Measurements from ENCODE around the gene SH3RF3.
"Not testable (repeated sequence)": the region's sequence is repeated elsewhere in the genome, so short reads cannot be mapped to it uniquely, and the experiment has no call there.

The SH3RF3 gene

GRCh38 chr2:109091526-109091925, 37.5 kb upstream of the SH3RF3 start:
- H3K4me2 ChIP-seq (ENCODE audit: low read length) = no peak overlapping the region
- no peak overlapping the region for H3K9ac ChIP-seq (ENCODE audit: low read depth, low read length)
- H3K27me3 ChIP-seq (ENCODE audit: control insufficient read depth, insufficient read depth, low read length) = peaks cover 27% of the 10 kb centered on the region
- no peak overlapping the region for H3K4me3 ChIP-seq (ENCODE audit: low read length)
- peaks cover 9% of the 10 kb centered on the region for H3K4me1 ChIP-seq (ENCODE audit: control insufficient read depth, insufficient read depth, low read length)
- no peaks in the 10 kb centered on the region for H3K36me3 ChIP-seq (ENCODE audit: insufficient read depth, low read length)
- peaks cover 4% of the 10 kb centered on the region for H3K9me3 ChIP-seq (replicated peaks; ENCODE audit: low read length)

- Histone ChIP-seq H3K9me3 (replicated peaks; ENCODE audit: low read length) (peaks cover 4% of the 10 kb centered on the region), H3K9ac (ENCODE audit: low read depth, low read length) (no peak overlapping the region), H3K36me3 (ENCODE audit: insufficient read depth, low read length) (no peaks in the 10 kb centered on the region), H3K4me2 (ENCODE audit: low read length) (no peak overlapping the region), H3K4me3 (ENCODE audit: low read length) (no peak overlapping the region), H3K27me3 (ENCODE audit: control insufficient read depth, insufficient read depth, low read length) (peaks cover 46% of the 10 kb centered on the region), H3K4me1 (ENCODE audit: control insufficient read depth, insufficient read depth, low read length) (peaks cover 9% of the 10 kb centered on the region)
Measured at GRCh38 chr2:109094144-109094543, 34.9 kb upstream of the SH3RF3 start.

GRCh38 chr2:109098251-109098920, 30.6 kb upstream of the SH3RF3 start:
- Histone ChIP-seq H3K9ac (ENCODE audit: low read depth, low read length) (no peak overlapping the region), H3K27me3 (ENCODE audit: control insufficient read depth, insufficient read depth, low read length) (peaks cover 65% of the 10 kb centered on the region), H3K4me3 (ENCODE audit: low read length) (no peak overlapping the region), H3K4me1 (ENCODE audit: control insufficient read depth, insufficient read depth, low read length) (no peaks in the 10 kb centered on the region), H3K4me2 (ENCODE audit: low read length) (no peak overlapping the region), H3K9me3 (replicated peaks; ENCODE audit: low read length) (peaks cover 4% of the 10 kb centered on the region), H3K36me3 (ENCODE audit: insufficient read depth, low read length) (no peaks in the 10 kb centered on the region)

- Histone ChIP-seq H3K9me3 (replicated peaks; ENCODE audit: low read length) (peaks cover 4% of the 10 kb centered on the region), H3K4me3 (ENCODE audit: low read length) (no peak overlapping the region), H3K4me2 (ENCODE audit: low read length) (no peak overlapping the region), H3K4me1 (ENCODE audit: control insufficient read depth, insufficient read depth, low read length) (no peaks in the 10 kb centered on the region), H3K27me3 (ENCODE audit: control insufficient read depth, insufficient read depth, low read length) (peaks cover 66% of the 10 kb centered on the region), H3K36me3 (ENCODE audit: insufficient read depth, low read length) (no peaks in the 10 kb centered on the region), H3K9ac (ENCODE audit: low read depth, low read length) (no peak overlapping the region)
Measured at GRCh38 chr2:109098921-109099273, 30.1 kb upstream of the SH3RF3 start.

- peaks cover 57% of the 10 kb centered on the region for H3K27me3 ChIP-seq (ENCODE audit: control insufficient read depth, insufficient read depth, low read length)
- H3K9me3 ChIP-seq (replicated peaks; ENCODE audit: low read length) = no peaks in the 10 kb centered on the region
- no peak overlapping the region for H3K4me2 ChIP-seq (ENCODE audit: low read length)
- H3K36me3 ChIP-seq (ENCODE audit: insufficient read depth, low read length) = no peaks in the 10 kb centered on the region
- no peak overlapping the region for H3K4me3 ChIP-seq (ENCODE audit: low read length)
- no peak overlapping the region for H3K9ac ChIP-seq (ENCODE audit: low read depth, low read length)
- no peaks in the 10 kb centered on the region for H3K4me1 ChIP-seq (ENCODE audit: control insufficient read depth, insufficient read depth, low read length)
Measured at GRCh38 chr2:109102588-109103233, 26.3 kb upstream of the SH3RF3 start.

- peaks cover 52% of the 10 kb centered on the region for H3K27me3 ChIP-seq (ENCODE audit: control insufficient read depth, insufficient read depth, low read length)
Measured at GRCh38 chr2:109105113-109105512, 23.9 kb upstream of the SH3RF3 start.

GRCh38 chr2:109108740-109109139, 20.3 kb upstream of the SH3RF3 start:
- no peak overlapping the region for H3K9ac ChIP-seq (ENCODE audit: low read depth, low read length)
- no peaks in the 10 kb centered on the region for H3K36me3 ChIP-seq (ENCODE audit: insufficient read depth, low read length)

More at GRCh38 chr2:109105113-109105512, 23.9 kb upstream of the SH3RF3 start:
- Histone ChIP-seq H3K4me3 (ENCODE audit: low read length) (no peak overlapping the region), H3K9me3 (replicated peaks; ENCODE audit: low read length) (no peaks in the 10 kb centered on the region), H3K36me3 (ENCODE audit: insufficient read depth, low read length) (no peaks in the 10 kb centered on the region), H3K4me1 (ENCODE audit: control insufficient read depth, insufficient read depth, low read length) (no peaks in the 10 kb centered on the region), H3K4me2 (ENCODE audit: low read length) (no peak overlapping the region), H3K9ac (ENCODE audit: low read depth, low read length) (no peak overlapping the region)

GRCh38 chr2:109109342-109109741, 19.7 kb upstream of the SH3RF3 start:
- no peaks in the 10 kb centered on the region for H3K4me1 ChIP-seq (ENCODE audit: control insufficient read depth, insufficient read depth, low read length)
- H3K4me3 ChIP-seq (ENCODE audit: low read length) = no peak overlapping the region
- H3K9me3 ChIP-seq (replicated peaks; ENCODE audit: low read length) = no peaks in the 10 kb centered on the region
- no peak overlapping the region for H3K9ac ChIP-seq (ENCODE audit: low read depth, low read length)
- no peak overlapping the region for H3K4me2 ChIP-seq (ENCODE audit: low read length)
- H3K36me3 ChIP-seq (ENCODE audit: insufficient read depth, low read length) = no peaks in the 10 kb centered on the region
- H3K27me3 ChIP-seq (ENCODE audit: control insufficient read depth, insufficient read depth, low read length) = peaks cover 36% of the 10 kb centered on the region

More at GRCh38 chr2:109108740-109109139, 20.3 kb upstream of the SH3RF3 start:
- H3K9me3 ChIP-seq (replicated peaks; ENCODE audit: low read length) = no peaks in the 10 kb centered on the region
- H3K4me3 ChIP-seq (ENCODE audit: low read length) = no peak overlapping the region
- peaks cover 36% of the 10 kb centered on the region for H3K27me3 ChIP-seq (ENCODE audit: control insufficient read depth, insufficient read depth, low read length)
- no peak overlapping the region for H3K4me2 ChIP-seq (ENCODE audit: low read length)
- H3K4me1 ChIP-seq (ENCODE audit: control insufficient read depth, insufficient read depth, low read length) = no peaks in the 10 kb centered on the region

GRCh38 chr2:109110170-109110569, 18.8 kb upstream of the SH3RF3 start:
- no peaks in the 10 kb centered on the region for H3K4me1 ChIP-seq (ENCODE audit: control insufficient read depth, insufficient read depth, low read length)
- no peak overlapping the region for H3K4me3 ChIP-seq (ENCODE audit: low read length)
- no peaks in the 10 kb centered on the region for H3K36me3 ChIP-seq (ENCODE audit: insufficient read depth, low read length)
- H3K9ac ChIP-seq (ENCODE audit: low read depth, low read length) = no peak overlapping the region
- H3K9me3 ChIP-seq (replicated peaks; ENCODE audit: low read length) = no peaks in the 10 kb centered on the region
- peaks cover 33% of the 10 kb centered on the region for H3K27me3 ChIP-seq (ENCODE audit: control insufficient read depth, insufficient read depth, low read length)
- no peak overlapping the region for H3K4me2 ChIP-seq (ENCODE audit: low read length)

GRCh38 chr2:109117181-109117580, 11.8 kb upstream of the SH3RF3 start:
- not testable (repeated sequence) for H3K9ac ChIP-seq (ENCODE audit: low read depth, low read length); H3K4me3 ChIP-seq (ENCODE audit: low read length); H3K9me3 ChIP-seq (replicated peaks; ENCODE audit: low read length); H3K4me1 ChIP-seq (ENCODE audit: control insufficient read depth, insufficient read depth, low read length); H3K4me2 ChIP-seq (ENCODE audit: low read length); H3K36me3 ChIP-seq (ENCODE audit: insufficient read depth, low read length)
- H3K27me3 ChIP-seq (ENCODE audit: control insufficient read depth, insufficient read depth, low read length) = peaks cover 30% of the 10 kb centered on the region

- Histone ChIP-seq H3K4me1 (ENCODE audit: control insufficient read depth, insufficient read depth, low read length) (no peaks in the 10 kb centered on the region), H3K27me3 (ENCODE audit: control insufficient read depth, insufficient read depth, low read length) (peaks cover 36% of the 10 kb centered on the region), H3K9ac (ENCODE audit: low read depth, low read length) (no peak overlapping the region), H3K36me3 (ENCODE audit: insufficient read depth, low read length) (no peaks in the 10 kb centered on the region), H3K4me3 (ENCODE audit: low read length) (no peak overlapping the region), H3K4me2 (ENCODE audit: low read length) (no peak overlapping the region), H3K9me3 (replicated peaks; ENCODE audit: low read length) (no peaks in the 10 kb centered on the region)
Measured at GRCh38 chr2:109117780-109118179, 11.2 kb upstream of the SH3RF3 start.

- H3K36me3 ChIP-seq (ENCODE audit: insufficient read depth, low read length) = no peaks in the 10 kb centered on the region
- no peak overlapping the region for H3K9ac ChIP-seq (ENCODE audit: low read depth, low read length)
- peaks cover 42% of the 10 kb centered on the region for H3K27me3 ChIP-seq (ENCODE audit: control insufficient read depth, insufficient read depth, low read length)
- no peak overlapping the region for H3K4me3 ChIP-seq (ENCODE audit: low read length)
- no peaks in the 10 kb centered on the region for H3K9me3 ChIP-seq (replicated peaks; ENCODE audit: low read length)
- no peak overlapping the region for H3K4me2 ChIP-seq (ENCODE audit: low read length)
- H3K4me1 ChIP-seq (ENCODE audit: control insufficient read depth, insufficient read depth, low read length) = no peaks in the 10 kb centered on the region
Measured at GRCh38 chr2:109118321-109118720, 10.7 kb upstream of the SH3RF3 start.

Data from skeletal muscle satellite cell (primary cell).